C1 segment of cervical spinal cord (tissue), 14 donors: ENCODE data around the gene FBXO38.
A peak's percentile ranks its signal among the peaks of the same experiment; 100 is the strongest.

Source experiments
- DNase-seq, 14 donors: peaks; one replicate each; lab custom pipeline; 2025; lab: John Stamatoyannopoulos, UW

Gene FBXO38

GRCh38 chr5:148476302-148476701 is 92.5 kb downstream of the FBXO38 start:
- DNase-seq: no peak

- no peak for DNase-seq
These were observed 93.7 kb downstream of the FBXO38 start for GRCh38 chr5:148477429-148477828.

GRCh38 chr5:148482196-148482595 is 98.4 kb downstream of the FBXO38 start:
- DNase-seq: no peak

- peak in 8 of 14 donors; percentile 5 to 38 (median 17) for DNase-seq
These were observed 99.1 kb downstream of the FBXO38 start for GRCh38 chr5:148482697-148483462.

- no peak for DNase-seq
These were observed 100.0 kb downstream of the FBXO38 start for GRCh38 chr5:148483750-148484149.

GRCh38 chr5:148484651-148485050 is 100.9 kb downstream of the FBXO38 start:
- DNase-seq: no peak

- DNase-seq: no peak
These were observed 102.7 kb downstream of the FBXO38 start for GRCh38 chr5:148486456-148486855.

- DNase-seq: no peak
These were observed 105.0 kb downstream of the FBXO38 start for GRCh38 chr5:148488757-148489156.

- peak in 1 of 14 donors; percentile 1 for DNase-seq
These were observed 107.4 kb downstream of the FBXO38 start for GRCh38 chr5:148491015-148491792.

- DNase-seq: no peak
These were observed 108.0 kb downstream of the FBXO38 start for GRCh38 chr5:148491793-148492184.

- DNase-seq: no peak
These were observed 108.6 kb downstream of the FBXO38 start for GRCh38 chr5:148492351-148492750.
